ENCODE data around the gene GRAMD4.

The GRAMD4 gene

GRCh38 chr22:46673662-46674236, 53.6 kb downstream of the GRAMD4 start:
- no peak for DNase-seq (ENCODE audit: insufficient read length, low spot score)
- no peak for FAIRE-seq
- TF ChIP-seq, protein P1, sequence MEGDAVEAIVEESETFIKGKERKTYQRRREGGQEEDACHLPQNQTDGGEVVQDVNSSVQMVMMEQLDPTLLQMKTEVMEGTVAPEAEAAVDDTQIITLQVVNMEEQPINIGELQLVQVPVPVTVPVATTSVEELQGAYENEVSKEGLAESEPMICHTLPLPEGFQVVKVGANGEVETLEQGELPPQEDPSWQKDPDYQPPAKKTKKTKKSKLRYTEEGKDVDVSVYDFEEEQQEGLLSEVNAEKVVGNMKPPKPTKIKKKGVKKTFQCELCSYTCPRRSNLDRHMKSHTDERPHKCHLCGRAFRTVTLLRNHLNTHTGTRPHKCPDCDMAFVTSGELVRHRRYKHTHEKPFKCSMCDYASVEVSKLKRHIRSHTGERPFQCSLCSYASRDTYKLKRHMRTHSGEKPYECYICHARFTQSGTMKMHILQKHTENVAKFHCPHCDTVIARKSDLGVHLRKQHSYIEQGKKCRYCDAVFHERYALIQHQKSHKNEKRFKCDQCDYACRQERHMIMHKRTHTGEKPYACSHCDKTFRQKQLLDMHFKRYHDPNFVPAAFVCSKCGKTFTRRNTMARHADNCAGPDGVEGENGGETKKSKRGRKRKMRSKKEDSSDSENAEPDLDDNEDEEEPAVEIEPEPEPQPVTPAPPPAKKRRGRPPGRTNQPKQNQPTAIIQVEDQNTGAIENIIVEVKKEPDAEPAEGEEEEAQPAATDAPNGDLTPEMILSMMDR (IDR thresholded peaks at IDR 0.05; ENCODE audit: insufficient read depth, missing control alignments), result no peak

DNA sequence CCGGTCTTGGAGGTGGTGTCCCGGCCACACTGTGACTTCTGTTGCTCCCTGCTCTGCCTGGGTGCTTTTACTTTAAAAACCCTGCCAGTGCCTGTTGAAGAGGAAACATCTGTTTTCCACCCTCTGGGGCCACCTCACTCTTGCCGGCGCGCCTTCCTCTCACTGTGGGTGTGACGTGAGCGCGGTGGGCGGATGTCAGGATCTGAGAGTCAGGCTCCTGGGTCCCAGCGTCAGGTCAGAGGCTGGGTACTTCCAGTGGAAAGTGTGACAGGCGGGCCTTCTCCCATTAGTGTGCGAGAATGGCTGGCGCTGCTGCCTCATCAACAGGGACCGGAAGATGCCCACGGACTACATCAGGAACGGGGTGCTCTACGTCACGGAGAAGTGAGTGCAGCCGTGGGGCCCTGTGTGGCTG, 54.2 kb downstream of the GRAMD4 start:
- TF ChIP-seq, protein P1 (IDR thresholded peaks at IDR 0.05; ENCODE audit: insufficient read depth, missing control alignments), result no peak
- FAIRE-seq, result no peak
- DNase-seq (ENCODE audit: insufficient read length, low spot score), result no peak

GRCh38 chr22:46674906-46675305, 54.7 kb downstream of the GRAMD4 start:
- DNase-seq (ENCODE audit: insufficient read length, low spot score) (no peak), FAIRE-seq (no peak)
- TF ChIP-seq, protein P1 (IDR thresholded peaks at IDR 0.05; ENCODE audit: insufficient read depth, missing control alignments), result no peak

DNA sequence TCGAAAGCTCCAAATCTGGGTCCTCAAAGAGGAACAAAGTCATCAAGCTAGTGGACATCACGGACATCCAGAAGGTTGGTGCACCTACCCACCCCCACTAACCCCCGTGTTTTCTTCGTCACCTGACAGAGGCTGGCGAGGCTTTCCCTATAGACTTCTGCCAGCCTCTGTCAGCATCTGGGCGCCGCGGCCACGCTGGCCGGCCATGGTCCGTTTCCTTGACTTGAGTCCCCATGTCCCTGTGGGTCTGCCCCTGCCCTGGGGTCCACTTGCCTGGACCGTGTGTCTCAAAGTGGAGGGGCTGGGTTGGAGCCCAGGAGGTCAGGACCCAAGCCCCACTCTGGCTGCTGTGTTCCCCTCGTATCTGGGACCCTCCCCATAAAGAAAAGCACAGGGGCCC, 55.3 kb downstream of the GRAMD4 start:
- DNase-seq (ENCODE audit: insufficient read length, low spot score) (no peak), FAIRE-seq (no peak)
- TF ChIP-seq, protein P1 (IDR thresholded peaks at IDR 0.05; ENCODE audit: insufficient read depth, missing control alignments), result no peak

- DNase-seq (ENCODE audit: insufficient read length, low spot score), result no peak
These were observed 55.8 kb downstream of the GRAMD4 start for GRCh38 chr22:46675938-46676337.

GRCh38 chr22:46676479-46676878, 56.3 kb downstream of the GRAMD4 start:
- FAIRE-seq (no peak), DNase-seq (ENCODE audit: insufficient read length, low spot score) (no peak)
- TF ChIP-seq, protein P1 (IDR thresholded peaks at IDR 0.05; ENCODE audit: insufficient read depth, missing control alignments), result no peak

More at GRCh38 chr22:46675938-46676337, 55.8 kb downstream of the GRAMD4 start:
- FAIRE-seq, result no peak
- TF ChIP-seq, protein P1 (IDR thresholded peaks at IDR 0.05; ENCODE audit: insufficient read depth, missing control alignments), result no peak

DNA sequence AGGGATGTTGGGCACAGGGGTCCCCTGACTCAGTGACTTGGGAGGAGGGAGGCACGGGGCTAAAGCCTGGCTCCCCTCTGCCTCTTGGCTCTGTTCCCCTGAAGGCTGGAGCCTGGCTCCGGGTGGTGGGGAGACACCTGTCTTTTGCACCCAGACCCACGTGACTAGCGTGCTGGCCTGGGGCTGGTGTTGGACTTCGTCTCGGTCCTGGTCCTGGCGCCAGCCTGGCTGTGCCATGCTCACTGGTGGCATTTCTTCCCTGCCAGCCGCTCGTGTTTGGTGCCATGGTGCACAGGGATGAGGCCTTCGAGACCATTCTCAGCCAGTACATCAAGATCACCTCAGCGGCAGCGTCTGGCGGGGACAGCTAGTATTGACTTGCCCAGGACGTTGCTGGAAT, 56.7 kb downstream of the GRAMD4 start:
- FAIRE-seq, result no peak
- no peak for DNase-seq (ENCODE audit: insufficient read length, low spot score)
- TF ChIP-seq, protein P1 (IDR thresholded peaks at IDR 0.05; ENCODE audit: insufficient read depth, missing control alignments), result no peak
